ENCODE results near the gene MINDY1. TPM values are rescaled to one million over a fixed set of nuclear protein-coding genes. Genes with fewer than 3 reads are reported as not detected.

The MINDY1 gene
- total RNA-seq, 4 donors from 2014 or later: 45.5 to 63.2 (median 49.5) TPM

DNA sequence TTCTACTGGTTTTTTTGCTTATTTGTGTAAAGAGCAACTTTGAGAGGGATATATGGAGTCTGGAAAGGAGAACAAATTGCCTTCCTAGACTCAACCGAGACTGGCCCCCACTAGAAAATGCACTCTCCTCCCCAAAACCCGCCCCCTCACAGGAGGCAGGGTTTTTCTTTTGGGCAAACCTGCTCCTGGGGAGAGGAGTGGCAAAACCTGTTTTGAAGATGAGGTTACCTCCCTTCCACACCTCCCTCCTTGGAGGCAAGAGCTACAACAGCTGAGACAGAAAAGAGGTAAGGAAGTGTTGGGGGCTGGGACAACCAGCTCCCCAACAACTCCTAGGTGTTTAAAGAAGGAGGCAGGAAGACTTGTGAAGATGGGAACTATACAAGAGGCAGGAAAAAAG lies 29.7 kb upstream of the MINDY1 start, which contains the start of gene BNIPL:
BNIPL (plus strand) TSS at position 231 of the 400 bp plus-strand sequence; CDS start at position 371, 140 bp downstream.
- no peak for DNase-seq (ENCODE audit: low spot score in 2 of 2)
- H3K4me3 ChIP-seq: no peak within 1 kb of the TSS

DNA sequence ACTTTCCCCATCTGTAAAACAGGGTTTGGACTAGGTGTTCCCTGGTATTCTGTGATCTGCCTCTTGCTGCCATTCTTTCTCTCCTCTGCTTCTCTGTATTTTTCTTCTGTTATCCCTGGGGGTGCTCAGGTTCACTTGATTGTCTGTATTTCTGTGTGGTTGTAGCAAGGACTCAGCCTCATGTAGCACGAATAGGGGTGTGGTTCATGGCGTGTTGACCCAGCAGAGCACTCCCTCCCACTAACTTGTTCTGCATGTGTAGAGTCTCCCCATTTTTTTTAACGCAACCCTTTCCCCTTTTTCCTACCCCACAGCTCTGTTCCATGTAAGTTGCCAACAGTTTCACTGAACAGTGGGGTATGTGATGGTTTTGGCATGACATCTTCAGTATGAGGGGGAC lies 28.5 kb upstream of the MINDY1 start:
- Histone ChIP-seq H3K9me3 (no peaks in the 10 kb centered on the region), H3K4me1 (no peaks in the 10 kb centered on the region), H3K4me3 (no peak overlapping the region), H3K27me3 (no peaks in the 10 kb centered on the region), H3K27ac (no peak overlapping the region), H3K36me3 (peaks cover 0 to 54% (median 10%) of the 10 kb centered on the region in 3 donors)
- 84 to 87% methylated on average over 3 of the region's 3 CpGs for WGBS, 2 donors
- no peak for DNase-seq (ENCODE audit: low spot score in 2 of 2)
- no peak for TF ChIP-seq POLR2A (IDR thresholded peaks at IDR 0.05)
- TF ChIP-seq EP300 (IDR thresholded peaks at IDR 0.05): no peak
- TF ChIP-seq, protein P1, sequence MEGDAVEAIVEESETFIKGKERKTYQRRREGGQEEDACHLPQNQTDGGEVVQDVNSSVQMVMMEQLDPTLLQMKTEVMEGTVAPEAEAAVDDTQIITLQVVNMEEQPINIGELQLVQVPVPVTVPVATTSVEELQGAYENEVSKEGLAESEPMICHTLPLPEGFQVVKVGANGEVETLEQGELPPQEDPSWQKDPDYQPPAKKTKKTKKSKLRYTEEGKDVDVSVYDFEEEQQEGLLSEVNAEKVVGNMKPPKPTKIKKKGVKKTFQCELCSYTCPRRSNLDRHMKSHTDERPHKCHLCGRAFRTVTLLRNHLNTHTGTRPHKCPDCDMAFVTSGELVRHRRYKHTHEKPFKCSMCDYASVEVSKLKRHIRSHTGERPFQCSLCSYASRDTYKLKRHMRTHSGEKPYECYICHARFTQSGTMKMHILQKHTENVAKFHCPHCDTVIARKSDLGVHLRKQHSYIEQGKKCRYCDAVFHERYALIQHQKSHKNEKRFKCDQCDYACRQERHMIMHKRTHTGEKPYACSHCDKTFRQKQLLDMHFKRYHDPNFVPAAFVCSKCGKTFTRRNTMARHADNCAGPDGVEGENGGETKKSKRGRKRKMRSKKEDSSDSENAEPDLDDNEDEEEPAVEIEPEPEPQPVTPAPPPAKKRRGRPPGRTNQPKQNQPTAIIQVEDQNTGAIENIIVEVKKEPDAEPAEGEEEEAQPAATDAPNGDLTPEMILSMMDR (IDR thresholded peaks at IDR 0.05): no peak

More for the DNA sequence above, 29.7 kb upstream of the MINDY1 start, which contains the start of gene BNIPL:
- Histone ChIP-seq H3K27ac (no peak within 1 kb of the TSS), H3K4me1 (no peaks in the 10 kb centered on the region), H3K27me3 (no peaks in the 10 kb centered on the region), H3K36me3 (peaks cover 0 to 42% (median 4%) of the 10 kb centered on the region in 3 donors), H3K9me3 (no peaks in the 10 kb centered on the region)
- TF ChIP-seq EP300 (IDR thresholded peaks at IDR 0.05) (no peak), POLR2A (IDR thresholded peaks at IDR 0.05) (no peak)
- TF ChIP-seq, protein P1 (IDR thresholded peaks at IDR 0.05): no peak
- 40 to 44% methylated on average over 2 of the region's 2 CpGs for WGBS, 2 donors

DNA sequence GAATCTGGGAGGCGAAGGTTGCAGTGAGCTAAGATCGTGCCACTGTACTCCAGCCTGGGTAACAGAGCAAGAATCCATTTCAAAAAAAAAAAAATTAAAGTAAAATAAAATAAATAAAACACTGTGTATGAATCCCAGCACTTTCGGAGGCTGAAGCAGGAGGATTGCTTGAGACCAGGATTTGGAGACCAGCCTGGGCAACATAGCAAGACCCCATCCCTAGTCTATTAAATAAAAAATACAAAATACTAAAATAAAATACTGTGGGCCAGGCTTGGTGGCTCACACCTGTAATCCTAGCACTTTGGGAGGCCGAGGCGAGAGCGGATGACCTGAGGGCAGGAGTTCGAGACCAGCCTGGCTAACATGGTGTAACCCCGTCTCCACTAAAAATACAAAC lies 25.5 kb upstream of the MINDY1 start:
- Histone ChIP-seq H3K27me3 (no peaks in the 10 kb centered on the region), H3K27ac (no peak overlapping the region), H3K4me1 (no peaks in the 10 kb centered on the region), H3K4me3 (no peak overlapping the region), H3K36me3 (peaks cover 0 to 82% (median 20%) of the 10 kb centered on the region in 3 donors), H3K9me3 (no peaks in the 10 kb centered on the region)
- TF ChIP-seq EP300 (IDR thresholded peaks at IDR 0.05): no peak
- no peak for TF ChIP-seq POLR2A (IDR thresholded peaks at IDR 0.05)
- TF ChIP-seq, protein P1 (IDR thresholded peaks at IDR 0.05): no peak
- WGBS, 2 donors: 95% methylated on average over 8 of the region's 8 CpGs
- DNase-seq (ENCODE audit: low spot score in 2 of 2): no peak

DNA sequence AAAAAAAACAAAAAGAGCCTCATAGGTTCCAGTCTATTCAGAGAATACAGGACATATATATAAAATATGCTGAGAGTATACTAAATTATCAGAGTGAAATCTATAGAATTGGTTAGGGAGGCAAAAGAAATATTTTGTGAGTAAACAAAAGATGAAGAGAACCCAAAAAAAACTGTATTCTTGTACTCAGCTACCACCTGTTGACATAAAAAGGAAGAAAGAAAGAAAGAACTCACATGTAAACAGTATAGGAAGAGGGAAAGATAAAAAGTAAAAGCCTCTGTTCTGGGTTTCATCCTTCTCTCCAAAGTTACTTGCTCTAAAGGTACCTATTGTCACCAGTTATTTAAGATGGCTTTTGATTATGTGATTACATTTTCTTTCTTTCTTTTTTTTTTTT lies 19.8 kb upstream of the MINDY1 start:
- H3K27ac ChIP-seq: no peak overlapping the region
- no peak for TF ChIP-seq POLR2A (IDR thresholded peaks at IDR 0.05)
- TF ChIP-seq, protein P1 (IDR thresholded peaks at IDR 0.05): no peak
- no peak for TF ChIP-seq EP300 (IDR thresholded peaks at IDR 0.05)
- no peak for DNase-seq (ENCODE audit: low spot score in 2 of 2)
- peaks cover 0 to 10% (median 0%) of the 10 kb centered on the region in 4 donors for H3K4me1 ChIP-seq
- no peak overlapping the region for H3K4me3 ChIP-seq
- H3K27me3 ChIP-seq: no peaks in the 10 kb centered on the region
- H3K9me3 ChIP-seq: no peaks in the 10 kb centered on the region
- peaks cover 0 to 64% (median 17%) of the 10 kb centered on the region in 3 donors for H3K36me3 ChIP-seq

DNA sequence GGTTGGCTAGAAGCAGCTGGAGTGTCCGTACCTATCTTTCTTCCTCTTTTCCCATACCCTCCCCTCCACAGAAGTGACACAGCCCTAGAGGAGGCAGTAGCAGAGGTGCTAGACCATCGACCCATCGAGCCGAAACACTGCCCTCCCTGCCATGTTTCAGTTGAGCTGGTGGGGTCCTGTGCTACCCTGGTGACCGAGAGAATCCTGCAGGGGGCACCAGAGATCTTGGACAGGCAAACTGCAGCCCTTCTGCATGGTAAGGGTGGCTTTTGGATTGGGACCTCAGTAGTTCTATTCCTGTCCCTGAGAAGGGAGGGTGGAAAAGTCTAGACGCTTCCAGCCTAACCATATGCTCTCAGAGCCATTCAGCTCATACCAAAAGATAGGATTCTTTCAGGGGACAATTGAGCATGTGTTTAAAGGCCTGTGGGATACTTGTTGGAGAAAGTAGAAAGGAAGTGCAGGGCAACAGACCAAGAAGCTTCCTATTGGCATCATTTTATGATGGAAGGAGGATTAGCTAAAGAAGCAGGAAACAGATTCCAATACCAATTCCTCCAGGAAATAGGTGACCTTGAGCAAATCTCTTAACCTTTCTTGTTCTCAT lies 17.9 kb upstream of the MINDY1 start:
- H3K9me3 ChIP-seq: no peaks in the 10 kb centered on the region
- peak overlapping the region in 2 of 4 donors; percentile 1 to 72 for H3K27ac ChIP-seq
- peak; percentile 78 to 92 for DNase-seq (ENCODE audit: low spot score in 2 of 2)
- peaks cover 0 to 10% (median 0%) of the 10 kb centered on the region in 4 donors for H3K4me1 ChIP-seq
- WGBS, 2 donors: 12 to 15% methylated on average over 6 of the region's 6 CpGs
- no peaks in the 10 kb centered on the region for H3K27me3 ChIP-seq
- no peak overlapping the region for H3K4me3 ChIP-seq
- TF ChIP-seq EP300 (IDR thresholded peaks at IDR 0.05) (peak in 1 of 2 donors; percentile 38), POLR2A (IDR thresholded peaks at IDR 0.05) (no peak)
- TF ChIP-seq, protein P1 (IDR thresholded peaks at IDR 0.05): peak; percentile 55 to 84 (median 73)
- peaks cover 0 to 59% (median 16%) of the 10 kb centered on the region in 3 donors for H3K36me3 ChIP-seq

Measured in tibial nerve (tissue), 4 donors.